Measurements from ENCODE around the gene PAK5. TPM values are rescaled to one million over a fixed set of nuclear protein-coding genes. Genes with fewer than 3 reads are reported as not detected.

The PAK5 gene
- total RNA-seq, 1 donor from 2014 or later = not detected

- Histone ChIP-seq H3K4me3 (no peak overlapping the region), H3K27me3 (no peaks in the 10 kb centered on the region), H3K27ac (no peak overlapping the region), H3K36me3 (no peaks in the 10 kb centered on the region), H3K9me3 (no peaks in the 10 kb centered on the region), H3K4me1 (no peaks in the 10 kb centered on the region)
- DNase-seq (ENCODE audit: low spot score in 2 of 2) = no peak
- intact Hi-C loops (cut with DNase I) = no loop called here
- no peak for TF ChIP-seq CTCF (IDR thresholded peaks at IDR 0.05)
Measured at GRCh38 chr20:9792674-9793073, 46.2 kb downstream of the PAK5 start.

GRCh38 chr20:9789131-9789530 lies 49.7 kb downstream of the PAK5 start:
- no peaks in the 10 kb centered on the region for H3K4me1 ChIP-seq
- no peak for DNase-seq (ENCODE audit: low spot score in 2 of 2)

GRCh38 chr20:9775176-9775575 lies 63.7 kb downstream of the PAK5 start:
- H3K9me3 ChIP-seq = no peaks in the 10 kb centered on the region
- intact Hi-C loops (cut with DNase I) = no loop called here
- no peak for TF ChIP-seq CTCF (IDR thresholded peaks at IDR 0.05)

More at GRCh38 chr20:9789131-9789530, 49.7 kb downstream of the PAK5 start:
- TF ChIP-seq CTCF (IDR thresholded peaks at IDR 0.05) = no peak
- H3K36me3 ChIP-seq = no peaks in the 10 kb centered on the region
- no peaks in the 10 kb centered on the region for H3K27me3 ChIP-seq
- no peak overlapping the region for H3K4me3 ChIP-seq
- intact Hi-C loops (cut with DNase I) = no loop called here
- no peak overlapping the region for H3K27ac ChIP-seq
- H3K9me3 ChIP-seq = no peaks in the 10 kb centered on the region

DNA sequence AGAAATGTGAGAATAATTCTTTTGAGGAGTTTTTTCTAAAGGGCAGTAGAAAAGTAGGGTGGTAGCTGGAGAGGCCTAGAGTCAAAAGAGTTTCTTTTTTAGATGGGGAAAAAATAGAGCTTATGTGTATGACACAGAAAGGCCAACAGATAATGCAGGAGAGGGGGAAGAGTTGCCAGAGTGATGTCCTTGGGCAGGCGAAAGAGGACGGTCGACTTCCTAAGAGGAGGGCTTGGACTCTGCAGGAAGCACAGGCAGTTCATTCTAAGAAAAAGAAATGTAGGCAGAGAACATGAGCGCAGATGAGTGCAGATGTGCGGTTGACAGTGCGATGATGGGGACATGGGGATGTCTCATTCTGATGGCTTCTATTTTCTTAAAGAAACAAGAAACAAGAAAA lies 68.9 kb downstream of the PAK5 start:
- intact Hi-C loops (cut with DNase I) = no loop called here
- H3K27ac ChIP-seq = no peak overlapping the region
- no peaks in the 10 kb centered on the region for H3K4me1 ChIP-seq
- no peaks in the 10 kb centered on the region for H3K9me3 ChIP-seq
- no peak for TF ChIP-seq CTCF (IDR thresholded peaks at IDR 0.05)
- DNase-seq (ENCODE audit: low spot score in 2 of 2) = no peak
- H3K36me3 ChIP-seq = no peaks in the 10 kb centered on the region
- no peaks in the 10 kb centered on the region for H3K27me3 ChIP-seq
- H3K4me3 ChIP-seq = no peak overlapping the region

More at GRCh38 chr20:9775176-9775575, 63.7 kb downstream of the PAK5 start:
- DNase-seq (ENCODE audit: low spot score in 2 of 2) = no peak
- Histone ChIP-seq H3K36me3 (no peaks in the 10 kb centered on the region), H3K27me3 (no peaks in the 10 kb centered on the region), H3K27ac (no peak overlapping the region), H3K4me3 (no peak overlapping the region), H3K4me1 (no peaks in the 10 kb centered on the region)

DNA sequence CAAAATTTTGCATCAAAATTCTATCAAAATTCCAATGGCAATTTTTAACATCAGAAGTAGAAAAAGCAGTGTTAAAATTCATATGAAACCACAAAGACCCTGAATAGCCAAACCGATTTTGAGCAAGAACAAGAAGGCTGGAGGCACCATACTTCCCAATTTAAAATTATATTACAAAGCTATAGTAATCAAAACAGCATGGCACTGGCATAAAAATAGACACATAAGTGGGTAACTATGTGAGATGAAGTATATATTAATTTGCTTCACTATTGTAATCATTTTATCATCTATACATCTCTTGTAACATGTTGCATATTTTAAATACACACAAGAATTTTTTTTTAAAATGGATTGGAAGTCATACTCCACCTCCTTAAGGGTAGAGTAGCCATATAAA lies 77.4 kb downstream of the PAK5 start:
- no peaks in the 10 kb centered on the region for H3K27me3 ChIP-seq
- no peak overlapping the region for H3K27ac ChIP-seq
- no peak overlapping the region for H3K4me3 ChIP-seq
- no peaks in the 10 kb centered on the region for H3K4me1 ChIP-seq
- no peak for TF ChIP-seq CTCF (IDR thresholded peaks at IDR 0.05)
- intact Hi-C loops (cut with DNase I) = no loop called here
- peaks cover 0 to 10% of the 10 kb centered on the region in 2 donors for H3K9me3 ChIP-seq
- H3K36me3 ChIP-seq = no peaks in the 10 kb centered on the region
- no peak for DNase-seq (ENCODE audit: low spot score in 2 of 2)

DNA sequence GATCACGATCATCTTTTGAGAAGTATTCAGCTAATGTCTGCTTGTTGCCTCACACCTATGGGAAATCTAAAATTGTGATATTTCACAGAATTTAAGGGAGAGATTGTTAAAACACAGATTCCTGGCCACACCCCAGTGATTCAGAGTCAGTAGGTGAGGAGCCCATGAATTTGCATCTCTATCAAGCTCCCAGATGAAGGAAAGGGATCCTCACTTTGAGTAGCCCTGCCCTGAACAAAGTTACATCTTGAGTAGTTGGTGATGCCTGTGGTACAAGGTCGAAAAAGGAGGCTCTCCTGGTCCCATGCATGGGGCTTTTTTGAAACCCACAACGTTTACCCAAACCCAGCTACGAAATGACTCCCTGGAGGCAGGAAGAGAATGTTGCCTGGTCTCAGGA lies 79.5 kb downstream of the PAK5 start:
- Histone ChIP-seq H3K27me3 (no peaks in the 10 kb centered on the region), H3K36me3 (no peaks in the 10 kb centered on the region), H3K27ac (no peak overlapping the region), H3K9me3 (peaks cover 0 to 10% of the 10 kb centered on the region in 2 donors), H3K4me1 (no peaks in the 10 kb centered on the region), H3K4me3 (no peak overlapping the region)
- no peak for DNase-seq (ENCODE audit: low spot score in 2 of 2)
- intact Hi-C loops (cut with DNase I) = no loop called here
- TF ChIP-seq CTCF (IDR thresholded peaks at IDR 0.05) = no peak
